Central memory CD8-positive, alpha-beta T cell (primary cell): Measurements from ENCODE around the gene TSPAN18.

Experiments used
- ATAC-seq: fragments of 150-1000 bp; cut with Tn5 transposase; replicated peaks from 2 replicates; pipeline ENCODE4 v1.10.0; 2022; ENCODE audit warnings: mild to moderate bottlenecking, moderate FRiP score, moderate number of reproducible peaks; ENCODE audit not compliant: poor library complexity, severe bottlenecking; ENCODE audit errors: extremely low read depth
- DNase-seq, 2 donors: peaks; one replicate each; pipeline ENCODE4 v3.0.0; 2021; ENCODE audit warnings: low spot score in 2 of 2
- H3K27ac Mint-ChIP-seq: one replicate; pipeline ENCODE4 v1.8.0; 2022; ENCODE audit warnings: low read depth, mild to moderate bottlenecking, moderate library complexity, mixed read lengths
- H3K27me3 Mint-ChIP-seq: one replicate; pipeline ENCODE4 v1.8.0; 2022; ENCODE audit warnings: mixed read lengths
- H3K36me3 Mint-ChIP-seq: one replicate; pipeline ENCODE4 v1.8.0; 2022; ENCODE audit warnings: mild to moderate bottlenecking, moderate library complexity, mixed read lengths; ENCODE audit not compliant: insufficient read depth
- H3K4me1 Mint-ChIP-seq: one replicate; pipeline ENCODE4 v1.8.0; 2022; ENCODE audit warnings: mixed read lengths
- H3K4me3 Mint-ChIP-seq: one replicate; pipeline ENCODE4 v1.8.0; 2022; ENCODE audit warnings: mild to moderate bottlenecking, moderate library complexity, mixed read lengths
- H3K9me3 Mint-ChIP-seq: one replicate; pipeline ENCODE4 v1.8.0; 2022; ENCODE audit warnings: mixed read lengths

The TSPAN18 gene

GRCh38 chr11:44781655-44782054 is 54.9 kb downstream of the TSPAN18 start:
- ATAC-seq (no peak), DNase-seq (no peak)
- H3K27me3 Mint-ChIP-seq, result no peaks in the 10 kb centered on the region

DNA sequence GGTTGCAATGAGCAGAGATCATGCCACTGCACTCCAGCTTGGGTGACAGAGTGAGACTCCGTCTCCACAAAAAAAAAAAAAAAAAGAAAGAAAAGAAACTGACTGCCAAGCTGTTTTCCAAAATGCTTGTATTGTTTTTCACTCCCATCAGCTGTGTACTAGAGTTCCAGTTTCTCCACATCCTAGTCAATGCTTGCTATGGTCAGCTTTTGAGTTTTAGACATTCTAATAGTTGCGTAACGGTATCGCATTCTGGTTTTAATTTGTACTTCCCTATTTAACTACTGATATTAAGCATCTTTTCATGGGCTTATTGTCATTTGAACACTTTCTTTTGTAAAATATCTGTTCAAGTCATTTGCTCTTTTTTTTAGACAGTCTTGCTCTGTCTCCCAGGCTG is 55.7 kb downstream of the TSPAN18 start:
- Mint-ChIP-seq H3K4me3 (no peak overlapping the region), H3K9me3 (no peaks in the 10 kb centered on the region), H3K4me1 (no peaks in the 10 kb centered on the region), H3K27me3 (no peaks in the 10 kb centered on the region), H3K36me3 (no peaks in the 10 kb centered on the region), H3K27ac (no peak overlapping the region)
- DNase-seq (no peak), ATAC-seq (no peak)

More at GRCh38 chr11:44781655-44782054, 54.9 kb downstream of the TSPAN18 start:
- Mint-ChIP-seq H3K4me3 (no peak overlapping the region), H3K27ac (no peak overlapping the region), H3K9me3 (no peaks in the 10 kb centered on the region), H3K36me3 (no peaks in the 10 kb centered on the region), H3K4me1 (no peaks in the 10 kb centered on the region)

GRCh38 chr11:44784436-44784760 is 57.6 kb downstream of the TSPAN18 start:
- H3K4me3 Mint-ChIP-seq, result no peak overlapping the region
- H3K27ac Mint-ChIP-seq, result no peak overlapping the region
- ATAC-seq (no peak), DNase-seq (no peak)
- no peaks in the 10 kb centered on the region for H3K4me1 Mint-ChIP-seq
- H3K9me3 Mint-ChIP-seq, result no peaks in the 10 kb centered on the region
- no peaks in the 10 kb centered on the region for H3K36me3 Mint-ChIP-seq
- H3K27me3 Mint-ChIP-seq, result no peaks in the 10 kb centered on the region

DNA sequence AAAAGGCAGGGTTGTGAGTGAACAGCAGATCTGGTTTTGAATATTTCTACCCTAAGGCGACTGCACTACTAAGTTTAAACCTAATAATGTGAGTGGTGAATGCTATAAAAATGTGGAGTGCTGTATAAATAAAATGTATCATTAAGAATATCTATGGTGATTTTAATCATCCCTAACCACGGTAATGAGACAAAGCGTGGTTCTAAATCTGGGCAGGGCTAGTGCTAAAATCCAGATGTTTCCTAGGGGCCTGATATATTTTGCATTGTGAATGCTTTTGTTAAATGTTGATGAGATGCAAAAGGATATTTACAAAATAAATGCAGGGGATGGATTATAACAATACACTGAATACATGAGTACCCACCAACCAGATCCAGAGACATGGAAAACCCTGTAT is 58.1 kb downstream of the TSPAN18 start:
- Mint-ChIP-seq H3K4me3 (no peak overlapping the region), H3K9me3 (no peaks in the 10 kb centered on the region), H3K4me1 (no peaks in the 10 kb centered on the region), H3K27ac (no peak overlapping the region), H3K36me3 (no peaks in the 10 kb centered on the region), H3K27me3 (no peaks in the 10 kb centered on the region)
- ATAC-seq, result no peak
- DNase-seq, result no peak

DNA sequence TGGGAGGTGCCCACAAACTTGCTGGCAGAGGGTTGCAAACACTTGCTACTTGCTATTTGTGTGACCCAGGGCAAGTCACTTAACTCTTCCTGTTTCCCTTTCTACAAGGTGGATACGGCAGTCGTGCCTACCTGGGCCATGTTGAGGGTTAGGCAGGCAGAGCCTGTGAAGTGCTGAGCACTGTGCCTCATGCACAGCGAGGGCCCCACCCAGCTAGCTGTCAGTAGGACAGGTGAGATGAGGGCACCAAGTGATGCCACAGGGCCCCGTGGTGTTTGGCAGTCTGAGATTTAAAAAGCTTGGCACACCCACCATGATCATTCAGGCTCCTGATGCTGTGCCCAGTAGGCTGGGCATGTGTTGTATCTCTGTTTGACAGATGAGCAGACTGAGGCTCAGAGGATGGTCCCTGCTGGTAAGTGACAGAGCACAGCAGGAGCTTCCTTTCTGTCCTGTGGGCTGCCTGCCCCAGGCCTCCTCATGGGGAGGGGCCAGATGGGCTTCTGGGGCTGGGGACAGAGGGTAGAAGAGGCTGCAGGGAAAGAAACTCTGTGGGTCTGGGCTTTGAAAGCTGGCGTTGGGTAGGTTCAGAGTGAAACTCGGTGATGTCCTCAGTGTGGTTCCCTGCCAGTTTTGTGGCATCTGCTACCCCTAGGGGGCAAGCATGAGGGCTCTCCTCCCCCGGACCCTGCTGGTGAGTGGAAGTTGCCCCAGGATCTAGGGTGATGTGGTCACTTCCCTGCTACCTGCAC is 59.3 kb downstream of the TSPAN18 start:
- H3K36me3 Mint-ChIP-seq, result no peaks in the 10 kb centered on the region
- H3K4me3 Mint-ChIP-seq, result no peak overlapping the region
- no peaks in the 10 kb centered on the region for H3K27me3 Mint-ChIP-seq
- H3K4me1 Mint-ChIP-seq, result no peaks in the 10 kb centered on the region
- no peaks in the 10 kb centered on the region for H3K9me3 Mint-ChIP-seq
- ATAC-seq (no peak), DNase-seq (no peak)
- H3K27ac Mint-ChIP-seq, result no peak overlapping the region

GRCh38 chr11:44787070-44787469 is 60.3 kb downstream of the TSPAN18 start:
- DNase-seq (no peak), ATAC-seq (no peak)
- no peaks in the 10 kb centered on the region for H3K4me1 Mint-ChIP-seq
- no peak overlapping the region for H3K4me3 Mint-ChIP-seq
- no peak overlapping the region for H3K27ac Mint-ChIP-seq
- no peaks in the 10 kb centered on the region for H3K27me3 Mint-ChIP-seq
- H3K9me3 Mint-ChIP-seq, result no peaks in the 10 kb centered on the region
- no peaks in the 10 kb centered on the region for H3K36me3 Mint-ChIP-seq

- no peaks in the 10 kb centered on the region for H3K36me3 Mint-ChIP-seq
- H3K4me1 Mint-ChIP-seq, result no peaks in the 10 kb centered on the region
- ATAC-seq (no peak), DNase-seq (no peak)
- no peaks in the 10 kb centered on the region for H3K9me3 Mint-ChIP-seq
- H3K4me3 Mint-ChIP-seq, result no peak overlapping the region
- no peak overlapping the region for H3K27ac Mint-ChIP-seq
- H3K27me3 Mint-ChIP-seq, result peaks cover 8% of the 10 kb centered on the region
Observed at GRCh38 chr11:44787981-44788380, 61.2 kb downstream of the TSPAN18 start.

GRCh38 chr11:44788536-44789261 is 61.9 kb downstream of the TSPAN18 start:
- ATAC-seq (no peak), DNase-seq (no peak)
- H3K36me3 Mint-ChIP-seq, result no peaks in the 10 kb centered on the region
- peaks cover 8% of the 10 kb centered on the region for H3K27me3 Mint-ChIP-seq
- H3K27ac Mint-ChIP-seq, result no peak overlapping the region
- H3K4me3 Mint-ChIP-seq, result no peak overlapping the region
- H3K9me3 Mint-ChIP-seq, result no peaks in the 10 kb centered on the region
- no peaks in the 10 kb centered on the region for H3K4me1 Mint-ChIP-seq

DNA sequence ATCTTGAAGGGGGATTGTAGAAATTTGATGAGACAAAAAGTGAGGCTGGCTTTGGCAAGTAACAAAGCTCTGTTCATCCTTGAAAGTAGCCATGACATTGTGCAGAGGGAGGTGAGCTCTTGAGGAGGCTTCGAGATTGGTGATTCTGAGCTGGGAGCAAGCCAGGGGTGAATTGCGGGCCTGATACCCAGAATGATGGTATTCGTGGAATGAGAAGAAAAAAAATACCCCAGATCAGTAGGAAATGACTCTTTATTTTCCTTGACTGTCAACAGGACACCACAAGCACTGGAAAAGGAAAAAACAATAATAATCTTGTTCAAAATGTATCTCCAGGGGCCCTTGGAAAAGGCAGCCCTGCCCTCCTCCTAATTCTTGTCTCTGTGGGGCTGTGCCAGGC is 62.7 kb downstream of the TSPAN18 start:
- Mint-ChIP-seq H3K27ac (no peak overlapping the region), H3K4me1 (no peaks in the 10 kb centered on the region), H3K27me3 (peaks cover 8% of the 10 kb centered on the region), H3K9me3 (no peaks in the 10 kb centered on the region), H3K4me3 (no peak overlapping the region), H3K36me3 (no peaks in the 10 kb centered on the region)
- no peak for ATAC-seq
- DNase-seq, result no peak

DNA sequence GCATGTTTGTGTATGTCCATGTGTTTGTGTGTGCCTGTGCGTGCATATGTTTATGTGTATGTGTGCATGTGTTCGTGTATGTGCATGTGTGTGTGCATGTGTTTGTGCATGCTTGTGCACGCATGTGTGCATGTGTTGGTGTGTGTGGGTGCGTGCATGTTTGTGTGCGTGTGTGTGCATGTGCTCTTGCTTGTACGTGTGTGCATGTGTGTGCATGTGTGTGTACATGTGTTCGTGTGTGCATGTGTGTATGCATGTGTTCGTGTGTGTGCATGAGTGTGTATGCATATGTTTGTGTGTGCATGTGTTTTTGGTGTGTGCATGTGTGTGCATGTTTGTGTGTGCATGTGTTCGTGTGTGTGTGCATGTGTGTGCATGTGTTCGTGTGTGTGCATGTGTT is 63.4 kb downstream of the TSPAN18 start:
- Mint-ChIP-seq H3K36me3 (no peaks in the 10 kb centered on the region), H3K4me1 (no peaks in the 10 kb centered on the region), H3K4me3 (no peak overlapping the region), H3K9me3 (no peaks in the 10 kb centered on the region), H3K27me3 (peaks cover 8% of the 10 kb centered on the region), H3K27ac (no peak overlapping the region)
- no peak for ATAC-seq
- DNase-seq, result no peak

GRCh38 chr11:44791316-44791925 is 64.7 kb downstream of the TSPAN18 start:
- ATAC-seq, result no peak
- no peak overlapping the region for H3K4me3 Mint-ChIP-seq
- no peaks in the 10 kb centered on the region for H3K4me1 Mint-ChIP-seq
- H3K27ac Mint-ChIP-seq, result no peak overlapping the region
- H3K36me3 Mint-ChIP-seq, result no peaks in the 10 kb centered on the region
- H3K27me3 Mint-ChIP-seq, result peaks cover 8% of the 10 kb centered on the region
- DNase-seq, result no peak
- H3K9me3 Mint-ChIP-seq, result no peaks in the 10 kb centered on the region

DNA sequence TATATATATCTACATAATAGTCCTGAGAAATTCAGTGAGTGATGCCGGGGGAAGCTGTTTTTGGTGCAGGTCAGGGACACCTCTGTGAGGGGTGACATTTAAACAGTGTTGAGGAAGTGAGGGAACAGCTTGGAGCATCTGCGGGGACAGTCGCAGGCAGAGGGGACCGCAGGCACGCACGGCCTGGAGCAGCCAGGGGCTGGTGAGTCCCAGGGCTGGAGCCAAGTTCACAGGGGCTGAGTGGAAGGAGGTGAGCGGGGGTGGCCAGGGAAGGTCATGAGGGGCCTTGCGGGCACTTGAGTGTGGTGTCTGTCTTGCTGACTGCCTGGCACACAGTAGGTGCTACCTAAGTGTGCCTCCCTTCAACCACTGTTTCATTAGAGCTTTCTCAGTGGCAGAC is 65.4 kb downstream of the TSPAN18 start:
- no peaks in the 10 kb centered on the region for H3K36me3 Mint-ChIP-seq
- ATAC-seq (no peak), DNase-seq (no peak)
- H3K4me1 Mint-ChIP-seq, result no peaks in the 10 kb centered on the region
- no peak overlapping the region for H3K4me3 Mint-ChIP-seq
- H3K27me3 Mint-ChIP-seq, result peaks cover 13% of the 10 kb centered on the region
- H3K27ac Mint-ChIP-seq, result no peak overlapping the region
- H3K9me3 Mint-ChIP-seq, result no peaks in the 10 kb centered on the region
